HEK293T (cell line): ENCODE measurements around the gene NXPE3.

Experiments
- ARNT ChIP-seq: fragments of 450-650 bp; IDR thresholded peaks from 2 replicates; pipeline ENCODE4 v1.6.1; 2017; ENCODE audit warnings: mild to moderate bottlenecking
- ELF4 ChIP-seq: fragments of 450-650 bp; IDR thresholded peaks from 2 replicates; pipeline ENCODE4 v1.6.1; 2017; ENCODE audit warnings: antibody characterized with exemption
- FOXK2 ChIP-seq: fragments of 450-650 bp; IDR thresholded peaks from 2 replicates; pipeline ENCODE4 v1.6.1; 2016; ENCODE audit warnings: mild to moderate bottlenecking
- FOXM1 ChIP-seq: fragments of 450-650 bp; IDR thresholded peaks from 2 replicates; pipeline ENCODE4 v1.6.1; 2017; ENCODE audit warnings: mild to moderate bottlenecking, borderline replicate concordance
- HDGF ChIP-seq: fragments of 450-650 bp; IDR thresholded peaks from 2 replicates; pipeline ENCODE4 v1.6.1; 2017; ENCODE audit warnings: antibody characterized with exemption, borderline replicate concordance
- LEF1 ChIP-seq: fragments of 450-650 bp; IDR thresholded peaks from 2 replicates; pipeline ENCODE4 v1.6.1; 2017; ENCODE audit warnings: mild to moderate bottlenecking, borderline replicate concordance
- NFRKB ChIP-seq: fragments of 450-650 bp; IDR thresholded peaks from 2 replicates; pipeline ENCODE4 v1.6.1; 2016; ENCODE audit warnings: mild to moderate bottlenecking, moderate library complexity
- PKNOX1 ChIP-seq: fragments of 450-650 bp; IDR thresholded peaks from 2 replicates; pipeline ENCODE4 v1.6.1; 2016
- SP1 ChIP-seq: fragments of 450-650 bp; IDR thresholded peaks from 2 replicates; pipeline ENCODE4 v1.6.1; 2017
- ZNF384 ChIP-seq: fragments of 450-650 bp; IDR thresholded peaks from 2 replicates; pipeline ENCODE4 v1.6.1; 2016

GRCh38 chr3:101861789-101862415, 82.9 kb downstream of the NXPE3 start:
- TF ChIP-seq FOXK2 (no peak), ELF4 (no peak), ARNT (no peak), SP1 (no peak), FOXM1 (no peak), LEF1 (no peak), ZNF384 (no peak), PKNOX1 (no peak), NFRKB (no peak), HDGF (no peak)
